ENCODE data around the gene UBALD2.

GRCh38 chr17:76292567-76292966 lies 27.4 kb downstream of the UBALD2 start:
- TF ChIP-seq CTCF (IDR thresholded peaks at IDR 0.05) (no peak), ZNF232 (CRISPR knock-in tag; IDR thresholded peaks at IDR 0.05) (no peak), JUN (CRISPR knock-in tag; IDR thresholded peaks at IDR 0.05) (no peak), TEAD1 (CRISPR knock-in tag; IDR thresholded peaks at IDR 0.05) (no peak), ZNF138 (CRISPR knock-in tag; conservative IDR thresholded peaks at IDR 0.05) (no peak), ATF1 (CRISPR knock-in tag; IDR thresholded peaks at IDR 0.05) (no peak), CREB1 (CRISPR knock-in tag; IDR thresholded peaks at IDR 0.05) (no peak), USF2 (CRISPR knock-in tag; IDR thresholded peaks at IDR 0.05) (no peak), SMAD3 (CRISPR knock-in tag; IDR thresholded peaks at IDR 0.05; ENCODE audit: borderline replicate concordance) (no peak), E2F1 (CRISPR knock-in tag; IDR thresholded peaks at IDR 0.05) (no peak), E2F4 (CRISPR knock-in tag; IDR thresholded peaks at IDR 0.05; ENCODE audit: borderline replicate concordance, low read depth) (no peak)
